ENCODE measurements around the gene IL17RC.
A peak's percentile ranks its signal among the peaks of the same experiment; 100 is the strongest.

The IL17RC gene

DNA sequence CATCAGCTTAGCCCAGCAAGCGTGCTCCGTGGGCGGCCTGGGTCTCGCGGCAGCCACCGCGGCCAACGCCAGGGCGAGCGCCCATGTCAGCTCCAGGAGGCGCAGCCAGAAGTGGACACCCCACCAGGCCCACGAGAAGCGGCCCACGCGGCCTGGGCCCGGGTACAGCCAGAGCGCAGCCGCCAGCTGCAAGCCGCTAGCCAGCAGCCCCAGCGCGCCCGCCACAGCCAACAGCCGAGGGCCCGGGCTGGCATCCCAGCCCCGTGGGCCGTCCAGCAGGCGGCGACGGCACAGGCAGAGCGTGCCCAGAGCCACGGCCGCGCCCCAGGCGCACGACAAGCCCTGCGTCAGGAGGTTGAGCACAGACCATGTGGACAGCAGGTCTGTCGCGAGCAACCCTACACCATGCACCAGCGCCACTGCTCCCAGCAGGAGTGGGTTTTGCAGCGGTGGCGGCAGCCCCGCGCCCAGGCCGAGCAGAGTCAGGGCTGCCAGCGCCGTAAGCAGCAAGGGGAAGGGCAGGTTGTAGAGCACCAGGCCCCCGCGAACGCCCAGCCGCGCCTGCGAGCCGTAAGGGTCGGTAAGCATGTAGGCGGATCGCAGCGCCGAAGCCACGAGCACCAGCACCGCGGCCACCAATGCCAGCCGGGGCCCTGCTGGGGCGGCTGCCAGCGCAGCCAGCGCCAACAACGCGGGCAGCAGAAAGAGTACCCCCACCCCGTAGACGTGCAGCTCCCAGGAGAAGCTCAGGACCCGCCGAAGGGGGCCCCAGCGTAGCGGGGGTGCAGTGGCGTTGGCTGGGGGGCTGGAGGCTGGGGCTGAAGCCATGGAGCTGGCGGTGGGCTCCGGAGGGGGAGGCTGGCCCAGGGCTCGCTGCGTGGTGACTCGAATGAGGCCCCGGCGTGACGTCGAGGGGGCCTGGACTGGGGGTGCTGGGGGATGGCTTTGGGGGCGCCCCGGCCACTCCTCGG lies 30.4 kb downstream of the IL17RC start:
- no peak for DNase-seq

DNA sequence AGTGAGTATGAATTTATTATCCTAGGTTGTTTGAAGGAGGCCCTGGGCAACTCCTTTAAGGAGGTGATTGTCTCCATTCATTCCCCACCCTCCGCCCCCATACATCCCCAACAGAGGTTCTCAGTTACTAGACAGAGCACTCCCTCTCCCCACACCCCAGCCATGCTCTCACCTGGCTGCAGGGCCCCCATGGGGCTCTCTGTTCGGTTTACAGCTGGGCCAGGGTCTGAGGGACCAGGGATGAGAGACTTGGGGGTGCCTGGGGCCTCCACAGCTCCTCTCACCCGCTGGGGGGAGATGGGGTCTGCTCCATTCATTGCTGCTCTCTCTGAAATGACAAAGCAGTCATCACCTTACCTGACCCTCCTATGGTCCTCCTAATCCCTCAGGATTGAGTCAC lies 31.7 kb downstream of the IL17RC start:
- no peak for DNase-seq

DNA sequence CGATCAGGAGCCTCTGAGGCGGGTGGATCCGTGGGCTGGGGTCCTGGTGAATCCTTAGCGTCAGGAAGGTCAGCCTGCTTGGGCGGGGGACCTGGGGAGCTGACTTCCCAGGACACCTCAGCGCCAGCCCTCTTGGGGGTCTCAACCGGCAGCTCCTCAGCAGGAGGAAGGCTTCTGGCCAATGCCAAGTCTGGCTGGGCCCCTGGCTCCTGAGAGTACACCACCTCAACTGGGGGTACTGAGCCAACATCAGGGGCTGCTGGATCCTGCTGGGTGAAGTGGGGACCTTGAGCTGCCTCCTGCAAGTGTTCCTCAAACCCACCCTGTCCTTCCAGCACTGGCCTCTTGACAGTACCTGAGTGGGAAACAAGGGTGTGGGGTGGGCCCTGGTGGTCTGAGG lies 32.2 kb downstream of the IL17RC start:
- no peak for DNase-seq

DNA sequence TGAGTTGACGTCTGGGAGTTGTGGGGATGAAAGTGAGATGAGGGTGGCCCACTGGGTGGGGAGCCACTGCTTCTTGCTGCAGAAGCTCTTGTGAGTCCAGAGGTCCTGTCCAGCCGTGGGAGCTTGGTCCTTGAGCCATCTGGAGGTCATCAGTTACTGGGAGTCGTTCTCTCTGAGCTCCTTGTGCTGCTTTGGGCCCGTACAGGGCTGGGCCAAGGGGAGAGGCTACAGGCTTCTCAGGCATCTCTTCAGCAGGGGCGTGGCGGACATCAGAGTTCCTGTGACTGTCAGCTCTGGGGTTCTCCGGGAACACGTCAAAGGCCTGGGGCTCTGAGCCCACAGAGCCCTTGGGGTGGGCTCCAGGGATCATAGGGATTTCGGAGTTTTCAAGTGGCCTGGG lies 32.7 kb downstream of the IL17RC start:
- DNase-seq, result no peak

DNA sequence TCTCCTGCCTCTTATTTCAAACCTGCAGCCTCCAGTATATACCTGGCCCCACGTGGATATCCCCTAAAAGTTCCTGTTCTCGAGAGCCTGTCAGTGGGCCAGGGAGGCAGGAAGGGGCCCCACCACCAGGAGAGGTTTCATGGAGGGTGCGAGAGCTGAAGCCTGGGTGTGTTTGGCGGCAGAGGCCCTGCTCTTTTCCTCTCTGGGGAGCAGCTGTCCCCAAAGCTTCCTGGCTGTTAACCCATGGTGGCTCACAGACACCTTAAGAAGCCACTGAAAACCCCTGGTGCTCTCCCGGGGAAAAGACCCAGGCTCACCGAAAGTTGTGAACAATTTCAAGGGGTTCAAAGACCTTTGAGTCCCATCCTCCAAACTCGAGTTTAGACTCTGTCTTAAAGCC lies 34.2 kb downstream of the IL17RC start:
- no peak for DNase-seq

DNA sequence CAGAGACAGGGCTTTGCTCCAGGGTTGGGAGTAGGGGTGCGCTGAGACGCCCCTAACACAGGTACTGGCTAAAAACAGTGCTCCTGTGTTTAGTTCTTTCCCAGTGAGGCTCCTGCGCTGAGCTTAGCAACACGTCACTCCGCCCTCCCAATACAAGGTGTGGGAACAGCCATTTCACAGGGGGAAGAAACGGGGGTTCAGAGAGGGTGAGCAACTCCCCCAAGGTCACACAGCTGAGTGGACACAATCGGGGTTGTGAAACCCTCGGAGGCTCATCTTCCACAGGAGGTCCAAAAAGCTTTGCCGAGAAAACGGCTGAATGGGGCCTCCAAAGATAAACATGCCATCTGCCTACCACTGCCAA lies 34.7 kb downstream of the IL17RC start:
- no peak for DNase-seq

DNA sequence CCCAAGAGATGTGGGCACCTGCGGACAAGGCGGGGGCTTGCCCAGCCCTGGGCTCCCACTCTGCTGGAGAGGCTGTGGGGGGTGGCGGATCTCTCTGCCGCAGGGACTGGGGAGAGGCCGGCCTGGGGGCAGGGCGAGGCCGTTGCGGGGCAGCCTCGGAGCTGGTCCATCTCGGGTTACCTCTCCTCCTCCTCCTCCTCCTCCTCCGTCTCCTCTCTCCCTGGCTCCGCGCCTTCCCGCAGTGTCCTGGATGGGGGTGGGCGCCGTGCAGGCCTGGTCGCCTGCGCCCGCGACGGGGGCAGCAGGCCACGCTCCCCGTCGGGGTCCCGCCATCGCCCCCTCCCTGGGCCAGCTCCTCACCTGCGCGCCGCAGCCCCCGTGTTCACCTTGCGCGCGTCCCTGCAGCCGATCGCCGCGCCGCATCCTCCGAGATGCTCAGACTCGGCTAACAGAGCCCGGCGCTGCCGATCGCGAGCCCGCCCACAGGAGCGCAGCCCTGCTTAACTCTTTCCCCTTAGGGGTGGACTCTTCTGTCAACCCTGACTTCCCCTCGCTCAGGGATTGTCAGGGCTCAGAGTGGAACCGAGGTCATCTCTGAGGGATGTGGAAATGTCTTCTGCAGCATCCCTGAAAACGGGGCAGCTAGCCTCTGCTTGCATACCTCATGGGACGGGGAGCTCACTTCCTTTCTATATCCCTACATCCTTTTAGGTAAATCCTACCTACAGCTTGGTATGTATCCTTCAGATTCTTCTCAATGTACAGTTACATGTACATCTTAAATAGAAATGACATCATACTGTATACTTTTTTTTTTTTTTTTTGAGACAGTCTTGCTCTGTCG lies 35.3 kb downstream of the IL17RC start, which contains the start of gene PRRT3:
Gene PRRT3, minus strand, starts transcription at position 447 of the 844 bp plus-strand sequence. CDS start 2,293 bp downstream, outside the sequence.
- DNase-seq, result no peak

DNA sequence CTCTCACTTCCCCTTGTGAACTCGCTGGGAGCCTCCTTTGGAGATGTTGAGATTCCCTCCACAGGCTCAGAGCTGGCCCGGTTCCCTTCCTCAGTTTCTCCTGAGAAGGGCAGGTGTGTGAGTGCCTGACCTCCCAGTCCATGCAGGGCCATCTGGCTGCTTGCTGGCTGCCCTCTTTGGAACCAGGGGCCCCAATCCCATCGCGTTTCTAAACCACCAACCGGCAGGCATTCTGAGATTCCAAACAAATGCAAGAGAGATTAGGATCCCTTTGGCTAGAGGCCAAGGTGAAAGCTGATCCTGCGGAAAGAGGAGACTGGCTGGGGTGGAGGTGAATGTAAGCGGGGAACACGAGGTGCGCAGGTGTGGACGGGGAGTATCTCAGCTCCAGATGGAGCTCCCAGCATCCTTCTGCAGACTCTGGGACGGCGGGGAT lies 38.2 kb downstream of the IL17RC start:
- peak; percentile 61 for DNase-seq

DNA sequence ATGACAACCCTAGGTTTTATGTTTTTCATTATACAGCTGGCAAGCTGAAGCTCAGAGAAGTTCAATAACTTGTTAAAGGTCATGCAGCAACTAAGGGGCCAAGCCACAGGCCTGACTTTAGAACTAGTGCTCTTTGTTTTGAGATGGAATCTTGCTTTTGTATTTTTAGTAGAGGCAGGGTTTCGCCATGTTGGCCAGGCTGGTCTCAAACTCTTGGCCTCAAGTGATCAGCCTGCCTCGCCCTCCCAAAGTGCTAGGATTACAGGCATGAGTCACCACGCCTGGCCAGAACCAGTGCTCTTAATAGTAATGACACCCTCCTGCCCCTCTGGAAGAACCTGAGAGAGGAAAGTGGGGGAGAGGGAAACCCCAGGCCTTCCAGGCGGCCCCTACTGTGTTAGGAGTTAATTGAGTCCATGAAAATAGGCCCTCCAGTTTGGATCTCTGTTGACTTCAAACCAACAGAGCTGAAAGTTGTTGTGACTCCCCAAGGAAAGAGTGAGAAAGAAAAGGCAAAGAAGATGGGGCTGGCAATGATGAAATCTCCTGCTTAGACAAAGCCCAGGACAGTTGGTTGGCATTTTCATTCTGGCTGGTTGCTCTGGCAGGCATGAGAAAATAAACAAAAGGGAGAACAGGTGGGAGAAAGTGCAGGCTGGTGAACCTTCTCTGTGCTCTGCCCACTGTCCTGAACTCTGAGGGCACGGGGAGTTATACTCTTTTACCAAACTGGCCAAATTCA lies 38.9 kb downstream of the IL17RC start:
- no peak for DNase-seq

DNA sequence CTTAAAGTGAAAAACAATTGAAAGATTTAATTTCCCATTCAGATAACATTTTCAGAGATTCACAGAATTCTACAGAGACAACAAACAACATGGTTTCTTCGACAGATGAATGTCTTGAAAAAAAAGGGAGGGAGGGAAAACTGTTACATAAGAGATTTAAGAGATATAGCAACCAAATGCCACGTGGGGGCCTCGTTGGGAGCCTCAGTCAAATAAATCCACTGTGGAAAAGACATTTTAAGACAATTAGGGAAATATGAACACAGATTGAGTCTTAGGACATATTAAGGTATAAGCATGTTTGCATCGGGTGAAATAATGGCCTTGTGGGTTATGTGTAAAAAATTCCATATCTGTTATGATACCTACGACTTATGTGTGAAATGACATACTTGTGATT lies 40.3 kb downstream of the IL17RC start:
- no peak for DNase-seq

DNA sequence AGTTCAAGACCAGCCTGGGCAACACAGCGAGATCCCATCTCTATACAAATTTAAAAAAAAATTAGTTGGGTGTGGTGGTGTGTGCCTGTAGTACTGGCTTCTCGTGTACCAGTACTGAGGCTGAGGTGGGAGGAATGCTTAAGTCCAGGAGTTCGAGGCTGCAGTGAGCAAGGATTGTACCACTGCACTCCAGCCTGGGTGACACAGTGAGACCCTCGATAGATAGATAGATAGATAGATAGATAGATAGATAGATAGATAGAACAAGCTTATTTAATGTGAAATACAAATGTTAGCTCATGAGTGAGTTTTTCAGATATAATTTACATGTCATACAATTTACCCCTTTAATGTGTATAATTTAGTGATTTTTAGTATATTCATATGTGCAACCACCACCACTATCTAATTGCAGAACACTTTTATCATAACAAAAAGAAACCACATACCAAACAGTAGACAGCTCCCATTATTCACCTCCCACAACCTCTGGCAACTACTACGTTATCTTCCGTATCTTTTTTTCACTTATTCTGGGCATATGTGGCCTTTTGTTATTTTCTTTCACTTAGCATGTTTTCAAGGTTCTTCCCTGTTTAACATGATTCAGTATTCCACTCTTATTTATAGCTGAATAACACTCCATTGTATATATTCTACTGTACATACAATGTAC lies 48.4 kb downstream of the IL17RC start:
- DNase-seq, result no peak

DNA sequence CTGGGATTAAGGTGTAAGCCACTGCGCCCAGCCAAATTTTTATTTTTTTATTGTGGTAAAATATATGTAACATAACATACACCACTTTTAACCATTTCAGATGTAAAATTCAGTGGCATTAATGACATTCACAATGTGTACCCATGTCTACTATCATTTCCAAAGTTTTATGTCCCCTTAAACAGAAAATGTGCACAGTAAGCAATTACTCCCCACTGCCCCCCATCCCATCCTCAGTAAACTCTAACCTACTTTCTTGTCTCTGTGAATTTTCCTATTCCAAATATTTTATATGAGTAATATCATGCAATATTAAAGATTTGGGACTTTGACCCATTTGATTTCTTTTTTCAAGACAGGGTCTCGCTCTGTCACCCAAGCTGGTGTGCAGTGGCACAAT lies 49.9 kb downstream of the IL17RC start:
- no peak for DNase-seq

DNA sequence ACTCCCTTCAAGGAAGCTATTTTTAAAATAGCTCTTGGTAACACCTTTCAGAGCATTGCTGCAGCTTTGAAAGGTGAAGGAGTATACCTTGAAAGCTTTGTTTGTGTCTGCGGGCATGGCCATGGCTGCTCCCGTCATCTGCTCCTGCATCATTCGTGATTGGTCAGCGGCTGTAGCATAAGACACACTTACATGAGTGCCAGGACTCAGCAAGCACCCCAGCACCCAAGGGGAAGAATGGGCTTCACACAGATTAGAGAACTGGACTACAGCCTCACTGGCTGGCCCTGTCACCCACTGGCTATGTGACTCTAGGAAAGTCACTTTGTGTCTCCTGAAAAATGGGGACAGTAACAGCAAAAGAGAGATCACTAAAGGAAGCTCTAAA lies 52.7 kb downstream of the IL17RC start:
- DNase-seq, result no peak

DNA sequence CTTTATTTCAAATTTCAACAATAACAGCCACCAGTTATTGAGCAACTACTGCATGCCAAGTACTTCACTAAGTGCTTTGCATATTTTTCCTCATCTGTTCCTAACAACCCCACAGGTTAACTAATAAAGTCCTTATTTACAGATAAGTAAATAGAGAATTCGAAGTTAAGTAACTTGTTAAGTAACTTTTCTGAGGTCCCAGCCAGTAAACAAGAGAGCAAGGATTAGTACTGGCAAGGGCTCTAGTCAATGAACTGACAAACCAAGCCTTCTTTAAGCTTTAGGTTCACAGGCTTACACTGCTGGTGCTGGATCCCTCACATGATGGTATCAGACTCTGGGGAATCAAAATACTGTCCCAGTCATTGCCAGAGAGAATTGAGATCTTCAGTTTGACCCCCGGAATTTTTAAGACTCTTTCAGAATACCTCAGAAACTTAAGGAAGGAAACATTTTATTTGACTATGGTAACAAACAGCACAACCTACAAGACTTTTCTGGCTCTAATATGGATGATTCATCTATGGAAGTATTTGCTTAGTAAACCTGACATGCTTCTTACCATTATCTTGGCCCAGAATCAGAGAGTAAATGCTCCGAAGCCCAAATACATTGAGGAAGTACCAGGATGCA lies 53.2 kb downstream of the IL17RC start:
- no peak for DNase-seq

DNA sequence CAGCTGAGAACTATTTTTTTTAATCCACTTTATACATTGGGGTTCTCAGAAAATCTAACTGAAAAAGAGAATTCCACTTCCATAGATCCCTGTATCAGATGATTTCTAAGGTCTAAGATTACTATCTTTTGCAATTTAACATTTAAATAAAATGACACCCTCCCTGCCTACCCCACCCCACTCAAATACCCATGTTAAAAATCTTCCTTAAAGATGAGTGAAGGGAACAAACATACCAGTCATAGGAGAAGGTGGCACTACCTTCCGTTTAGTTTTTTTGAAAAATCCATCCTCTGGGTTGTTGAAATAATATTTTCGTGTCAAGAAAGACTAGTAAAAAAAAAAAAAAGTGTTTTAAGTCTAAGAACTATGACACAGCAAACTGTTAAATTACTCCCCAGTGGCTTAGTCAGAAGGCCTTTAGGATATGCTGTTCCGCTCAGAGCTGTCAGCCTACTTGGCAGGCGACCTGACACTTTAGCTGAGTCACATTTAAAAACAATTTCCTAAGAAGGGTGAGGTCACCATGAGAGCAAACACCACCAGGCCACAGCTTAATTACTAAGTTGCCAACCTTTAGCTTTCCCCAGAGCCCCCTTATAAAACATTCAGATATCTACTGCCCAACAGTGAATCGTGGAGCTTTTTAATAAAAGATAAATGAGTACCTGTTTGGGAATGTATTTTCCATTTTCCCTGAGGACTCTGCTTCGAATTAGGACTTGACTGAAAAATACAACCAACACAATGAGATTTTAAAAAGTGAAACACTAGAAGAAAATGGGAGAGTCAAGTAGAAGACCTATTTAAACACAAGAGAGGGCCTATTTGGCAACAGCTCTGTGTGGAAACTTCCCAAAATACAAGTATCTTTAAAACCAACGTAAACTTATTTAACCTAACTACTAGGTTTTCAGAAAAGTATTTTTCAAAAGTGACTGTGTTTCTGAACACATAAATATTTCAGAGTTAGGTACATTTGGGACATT lies 60.1 kb downstream of the IL17RC start:
- DNase-seq, result no peak

DNA sequence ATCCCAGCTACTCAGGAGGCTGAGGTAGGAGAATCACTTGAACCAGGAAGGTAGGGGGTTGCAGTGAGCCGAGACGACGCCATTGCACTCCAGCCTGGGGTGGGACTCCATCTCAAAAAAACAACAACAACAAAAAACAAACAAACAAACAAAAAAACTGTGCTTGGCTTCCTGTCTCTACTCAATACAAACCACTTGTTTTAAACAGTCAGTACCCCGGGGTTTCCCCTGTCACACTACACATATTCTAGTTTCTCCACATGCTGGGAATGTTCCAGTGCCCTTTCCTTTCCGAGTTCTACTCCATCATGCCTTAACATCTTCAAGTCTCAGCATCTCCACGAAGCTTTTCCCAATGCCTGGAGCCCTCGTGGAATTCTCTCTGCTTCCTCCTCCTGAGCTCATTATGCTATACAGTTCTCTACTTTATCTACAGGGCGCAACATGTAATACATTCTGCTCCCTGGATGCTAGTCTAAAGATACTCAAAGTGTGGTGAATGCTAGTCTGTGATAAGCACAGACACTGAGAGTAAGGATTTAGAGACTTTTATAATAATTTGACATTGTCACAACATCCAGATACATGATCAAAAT lies 61.9 kb downstream of the IL17RC start:
- no peak for DNase-seq

DNA sequence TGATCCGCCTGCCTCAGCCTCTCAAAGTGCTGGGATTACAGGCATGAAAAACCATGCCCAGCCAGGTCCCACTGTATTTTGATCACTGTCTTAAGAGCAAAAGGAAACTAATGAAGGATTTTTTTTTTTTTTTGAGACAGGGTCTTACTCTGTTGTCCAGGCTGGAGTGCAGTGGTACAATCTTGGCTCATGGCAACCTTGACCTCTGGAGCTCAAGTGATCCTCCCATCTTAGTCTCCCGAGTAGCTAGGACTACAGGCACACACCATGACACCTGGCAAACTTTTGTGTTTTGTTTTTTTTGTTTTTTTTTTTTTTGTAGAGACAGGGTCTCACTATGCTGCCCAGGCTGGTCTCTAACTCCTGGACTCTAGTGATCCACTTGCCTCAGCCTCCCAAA lies 63.4 kb downstream of the IL17RC start:
- no peak for DNase-seq

Data from NCI-H510A (cell line).